ENCODE measurements around the gene SERPINE1.

Gene SERPINE1

DNA sequence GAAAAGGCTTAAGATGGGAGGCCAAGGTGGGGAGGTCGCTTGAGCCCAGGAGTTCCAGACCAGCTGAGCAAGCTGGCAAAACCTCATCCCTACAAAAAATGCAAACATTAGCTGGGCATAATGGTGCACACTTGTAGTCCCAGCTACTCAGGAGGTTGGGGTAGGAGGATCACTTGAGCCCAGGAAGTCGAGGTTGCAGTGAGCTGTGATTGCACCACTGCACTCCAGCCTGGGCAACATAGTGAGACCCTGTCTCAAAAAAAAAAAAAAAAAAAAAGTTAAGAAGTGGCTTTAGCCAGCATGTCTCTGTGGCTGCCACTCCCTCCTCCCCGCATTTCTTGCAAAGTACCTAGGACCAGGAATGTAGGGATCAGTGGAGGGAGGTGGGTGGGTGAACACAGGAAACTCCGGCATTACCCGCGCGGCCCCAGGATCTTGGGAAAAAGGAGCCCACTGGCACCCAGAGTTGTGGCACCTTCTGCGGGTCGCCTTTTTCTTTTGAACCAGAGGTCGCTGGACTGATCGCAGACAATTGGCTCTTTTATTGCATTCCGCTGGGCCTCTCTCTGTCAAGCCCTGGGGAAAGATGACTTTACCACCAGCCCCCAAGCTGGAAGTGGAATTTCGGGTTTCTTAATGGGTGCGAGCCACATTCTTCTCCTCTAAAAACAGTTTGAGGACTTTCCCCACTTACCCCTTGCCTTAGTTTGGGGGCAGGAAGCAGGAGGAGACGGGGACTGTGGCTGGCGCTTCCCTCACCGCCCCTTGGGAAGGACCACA is 35.0 kb downstream of the SERPINE1 start:
- H3K4me3 ChIP-seq (ENCODE audit: low read length) = no peak overlapping the region
- peaks cover 8% of the 10 kb centered on the region for H3K27me3 ChIP-seq (replicated peaks; ENCODE audit: control insufficient read depth, insufficient read depth, low read length)

DNA sequence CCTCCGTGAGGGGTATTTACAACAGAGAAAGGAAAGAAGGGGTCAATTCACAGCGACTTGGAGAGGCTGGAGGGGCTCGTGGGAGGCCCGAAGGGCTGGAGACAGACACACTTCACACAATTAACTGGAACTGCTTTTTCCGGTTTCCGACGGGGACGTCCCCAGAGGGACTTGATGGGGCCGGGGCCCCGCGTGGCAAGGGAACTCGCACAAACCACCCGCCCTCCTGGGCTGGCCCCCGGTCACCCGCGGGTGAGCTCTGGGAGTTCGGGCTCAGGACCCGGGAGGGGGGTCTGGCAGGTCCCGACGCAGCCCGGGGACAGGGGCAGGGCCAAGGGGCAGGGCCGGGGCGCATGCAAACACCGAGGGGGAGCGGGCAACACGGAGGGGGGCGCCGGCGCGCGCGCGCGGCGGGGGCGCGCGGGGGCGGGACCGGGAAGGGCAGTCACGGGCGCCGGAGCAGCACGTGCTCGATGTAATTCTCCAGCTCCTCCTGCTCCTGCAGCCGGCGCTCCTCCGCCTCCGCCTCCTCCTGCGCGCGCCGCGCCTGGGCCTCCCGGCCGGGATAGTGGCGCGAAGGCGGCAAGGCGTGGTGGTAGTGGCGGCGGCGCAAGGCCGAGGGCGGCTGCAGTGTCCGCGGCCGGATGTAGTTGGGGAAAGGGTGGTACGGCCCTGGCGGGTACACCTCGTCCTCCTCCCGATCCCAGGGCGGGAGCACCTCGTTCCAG is 35.8 kb downstream of the SERPINE1 start:
- Histone ChIP-seq H3K4me3 (ENCODE audit: low read length) (no peak overlapping the region), H3K9ac (ENCODE audit: low read length) (no peak overlapping the region), H3K27me3 (replicated peaks; ENCODE audit: control insufficient read depth, insufficient read depth, low read length) (peaks cover 17% of the 10 kb centered on the region), H3K9me3 (ENCODE audit: control insufficient read depth, low read length) (no peaks in the 10 kb centered on the region), H3K4me1 (ENCODE audit: control insufficient read depth, insufficient read depth, low read length) (peaks cover 17% of the 10 kb centered on the region), H3K36me3 (ENCODE audit: control insufficient read depth, insufficient read depth, low read length, severe bottlenecking) (peaks cover 24% of the 10 kb centered on the region)
- peak; percentile 67 for DNase-seq (ENCODE audit: low read depth)

More for the DNA sequence above, 35.0 kb downstream of the SERPINE1 start:
- no peaks in the 10 kb centered on the region for H3K9me3 ChIP-seq (ENCODE audit: control insufficient read depth, low read length)
- no peak overlapping the region for H3K9ac ChIP-seq (ENCODE audit: low read length)
- H3K36me3 ChIP-seq (ENCODE audit: control insufficient read depth, insufficient read depth, low read length, severe bottlenecking) = peaks cover 33% of the 10 kb centered on the region
- peaks cover 17% of the 10 kb centered on the region for H3K4me1 ChIP-seq (ENCODE audit: control insufficient read depth, insufficient read depth, low read length)
- DNase-seq (ENCODE audit: low read depth) = no peak

DNA sequence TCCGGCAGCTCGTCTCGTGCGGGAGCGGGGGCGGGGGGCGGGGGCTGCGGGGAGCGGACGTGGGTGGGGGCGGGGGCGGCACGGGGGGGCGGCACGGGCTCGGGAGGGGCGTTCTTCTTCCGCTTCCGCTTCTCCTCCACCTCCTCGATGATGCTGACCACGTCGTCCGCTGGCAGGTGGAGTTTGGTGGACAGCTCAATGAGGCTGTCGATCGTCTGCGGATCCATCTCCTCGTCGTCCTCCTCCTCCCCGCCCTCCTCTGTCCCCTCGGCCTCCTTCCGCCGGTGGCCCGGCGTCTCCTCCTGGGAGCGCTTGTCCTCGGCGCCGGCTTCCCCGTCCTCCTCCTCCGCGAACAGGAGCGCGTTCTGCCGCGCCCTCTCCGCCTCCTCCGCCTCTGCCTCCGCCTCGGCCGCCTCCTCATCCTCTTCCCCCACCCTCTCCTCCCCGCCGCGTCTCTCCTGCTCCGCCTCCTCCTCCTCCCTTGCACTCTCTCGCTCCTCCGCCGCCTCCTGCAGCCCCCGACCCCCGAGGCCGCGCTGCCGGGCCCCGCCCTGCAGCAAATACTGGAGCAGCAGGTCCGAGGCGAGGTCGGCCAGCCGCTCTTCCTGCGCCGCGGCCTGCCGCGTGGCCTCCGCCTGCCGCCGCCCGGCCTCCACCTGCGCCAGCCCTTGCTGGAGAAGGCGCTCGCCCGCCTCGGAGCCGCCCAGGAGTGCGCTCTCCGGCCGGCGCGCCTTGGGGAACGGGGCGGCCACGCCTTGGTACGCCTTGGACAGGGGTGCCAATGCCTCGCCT is 36.6 kb downstream of the SERPINE1 start:
- Histone ChIP-seq H3K4me3 (ENCODE audit: low read length) (peak overlapping the region; percentile 47), H3K36me3 (ENCODE audit: control insufficient read depth, insufficient read depth, low read length, severe bottlenecking) (peaks cover 18% of the 10 kb centered on the region), H3K9me3 (ENCODE audit: control insufficient read depth, low read length) (no peaks in the 10 kb centered on the region), H3K9ac (ENCODE audit: low read length) (no peak overlapping the region), H3K4me1 (ENCODE audit: control insufficient read depth, insufficient read depth, low read length) (peaks cover 17% of the 10 kb centered on the region), H3K27me3 (replicated peaks; ENCODE audit: control insufficient read depth, insufficient read depth, low read length) (peaks cover 24% of the 10 kb centered on the region)
- DNase-seq (ENCODE audit: low read depth) = peak; percentile 37

DNA sequence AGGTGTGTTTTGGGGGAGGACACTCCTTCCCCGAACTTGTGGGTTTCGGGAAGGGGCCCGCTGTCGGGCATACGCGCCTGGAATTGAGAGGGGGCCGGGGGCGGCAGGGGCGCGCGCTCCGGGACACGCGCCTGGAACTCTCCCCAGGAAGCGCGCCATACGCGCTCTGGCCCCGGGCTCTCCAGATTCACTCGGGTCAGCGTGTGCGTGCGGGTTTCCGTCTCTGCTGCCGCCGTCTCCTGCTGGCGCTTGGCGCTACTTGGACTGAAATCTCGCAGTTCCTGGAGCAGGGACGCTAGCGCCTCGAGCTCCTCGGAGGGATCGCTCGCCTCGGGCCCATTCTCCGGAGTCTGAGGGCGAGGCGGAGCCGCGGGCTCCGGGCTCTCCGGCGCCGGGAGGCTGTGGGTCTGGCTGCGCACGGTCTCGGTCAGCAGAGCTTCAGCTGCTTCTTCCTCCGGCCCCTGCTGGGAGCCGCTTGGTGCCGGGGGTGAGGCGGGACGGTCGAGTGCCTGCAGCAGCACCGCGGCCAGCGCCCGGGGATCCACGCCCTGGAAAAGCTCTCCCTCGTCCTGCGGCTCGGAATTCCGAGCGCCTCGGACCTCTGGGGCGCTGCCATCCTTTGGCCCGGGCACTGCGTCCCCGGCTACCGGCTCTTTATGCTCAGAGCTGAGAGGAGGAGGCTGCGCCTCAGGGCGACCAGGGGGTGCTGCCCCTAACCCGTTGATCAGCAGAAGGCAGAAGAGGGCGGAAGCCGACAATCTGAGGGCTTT is 37.4 kb downstream of the SERPINE1 start:
- H3K27me3 ChIP-seq (replicated peaks; ENCODE audit: control insufficient read depth, insufficient read depth, low read length) = peaks cover 31% of the 10 kb centered on the region
- no peaks in the 10 kb centered on the region for H3K9me3 ChIP-seq (ENCODE audit: control insufficient read depth, low read length)
- peaks cover 17% of the 10 kb centered on the region for H3K4me1 ChIP-seq (ENCODE audit: control insufficient read depth, insufficient read depth, low read length)
- H3K4me3 ChIP-seq (ENCODE audit: low read length) = peak overlapping the region; percentile 47
- no peak overlapping the region for H3K9ac ChIP-seq (ENCODE audit: low read length)
- peak; percentile 83 for DNase-seq (ENCODE audit: low read depth)
- peaks cover 11% of the 10 kb centered on the region for H3K36me3 ChIP-seq (ENCODE audit: control insufficient read depth, insufficient read depth, low read length, severe bottlenecking)

DNA sequence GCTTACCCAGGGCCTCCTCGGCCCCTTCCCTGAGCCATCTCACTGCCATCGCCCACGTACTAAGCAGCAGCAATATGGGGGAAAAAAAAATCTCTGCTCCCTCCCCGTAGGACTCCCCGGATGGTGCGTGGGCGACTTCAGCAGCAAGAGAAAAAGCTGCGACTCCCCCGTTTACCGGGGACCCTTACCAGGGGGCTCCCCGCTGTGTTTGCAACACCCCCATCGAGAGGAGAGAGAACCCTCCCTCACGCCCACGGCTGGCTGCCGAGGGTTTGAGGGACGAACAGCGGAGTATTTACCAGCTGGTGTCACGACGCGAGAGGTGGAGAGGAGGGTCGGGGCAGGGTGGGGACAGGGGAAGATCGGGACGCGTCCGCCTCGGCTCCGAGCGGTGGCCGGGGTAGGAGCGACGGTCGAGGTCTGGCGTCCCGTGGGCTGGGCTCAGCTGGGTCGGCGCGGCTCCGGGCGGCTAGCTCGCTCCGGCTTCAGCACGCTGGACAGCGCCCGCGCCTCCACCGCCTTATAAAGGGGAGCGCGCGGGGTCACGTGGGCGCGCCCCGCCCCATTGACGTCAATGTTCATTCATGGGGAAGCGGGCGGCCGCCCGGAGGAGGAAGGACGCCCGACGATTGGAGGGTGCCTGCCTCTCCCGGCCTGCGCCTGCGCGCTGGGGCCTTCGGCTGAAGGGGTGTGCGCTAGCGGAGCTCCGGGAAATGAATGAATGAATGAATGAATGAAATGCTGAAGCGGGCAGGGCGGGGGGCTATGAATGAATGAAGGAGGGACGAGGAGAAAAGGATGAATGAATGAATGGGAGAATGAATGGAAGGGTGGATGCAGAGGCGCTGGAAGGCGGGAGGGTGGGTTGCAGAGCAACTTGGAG is 38.4 kb downstream of the SERPINE1 start, which contains the start of gene VGF:
Gene VGF (minus strand): TSS at position 495 of the 883 bp plus-strand sequence. CDS start 726 bp downstream, outside the sequence.
- DNase-seq (ENCODE audit: low read depth) = peak; percentile 96
- Histone ChIP-seq H3K27me3 (replicated peaks; ENCODE audit: control insufficient read depth, insufficient read depth, low read length) (peaks cover 41% of the 10 kb centered on the region), H3K9me3 (ENCODE audit: control insufficient read depth, low read length) (no peaks in the 10 kb centered on the region), H3K4me1 (ENCODE audit: control insufficient read depth, insufficient read depth, low read length) (peaks cover 20% of the 10 kb centered on the region), H3K9ac (ENCODE audit: low read length) (no peak within 1 kb of the TSS), H3K36me3 (ENCODE audit: control insufficient read depth, insufficient read depth, low read length, severe bottlenecking) (peaks cover under 1% of the 10 kb centered on the region), H3K4me3 (ENCODE audit: low read length) (peak within 1 kb of the TSS; percentile 40)

DNA sequence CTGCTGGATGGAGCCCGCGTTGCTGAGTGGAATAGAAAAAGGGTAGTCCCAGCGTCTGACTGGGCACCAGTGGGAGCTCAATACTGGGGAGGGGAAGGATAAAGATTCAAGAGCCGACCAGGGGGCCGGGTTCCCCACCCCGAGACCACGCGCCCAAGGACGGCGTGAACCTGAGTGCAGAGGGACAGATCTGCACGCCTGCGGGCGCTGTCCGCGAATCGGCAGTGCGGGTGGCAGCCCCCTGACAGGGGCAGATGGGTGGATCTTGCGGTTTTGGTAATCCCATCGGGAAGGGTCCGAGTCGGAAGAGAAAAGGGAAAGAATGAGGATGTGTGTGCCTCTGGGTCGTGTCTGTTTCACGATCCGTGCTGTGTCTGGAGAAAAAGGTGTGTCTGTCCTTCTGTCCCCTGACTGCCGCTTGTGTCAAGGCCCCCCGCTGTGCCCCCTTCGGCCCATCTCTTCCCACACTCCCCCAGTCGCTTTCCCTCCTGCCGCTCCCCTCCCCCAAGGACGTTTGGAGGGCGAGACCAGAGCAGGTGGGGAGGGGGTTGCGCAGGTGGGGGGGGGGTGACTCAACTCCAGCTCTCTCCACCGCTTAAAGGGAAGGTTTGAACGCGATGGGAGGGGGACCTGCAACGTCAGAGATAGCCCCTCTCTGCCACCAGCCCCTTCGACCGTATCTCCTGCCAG is 39.2 kb downstream of the SERPINE1 start:
- DNase-seq (ENCODE audit: low read depth) = no peak

DNA sequence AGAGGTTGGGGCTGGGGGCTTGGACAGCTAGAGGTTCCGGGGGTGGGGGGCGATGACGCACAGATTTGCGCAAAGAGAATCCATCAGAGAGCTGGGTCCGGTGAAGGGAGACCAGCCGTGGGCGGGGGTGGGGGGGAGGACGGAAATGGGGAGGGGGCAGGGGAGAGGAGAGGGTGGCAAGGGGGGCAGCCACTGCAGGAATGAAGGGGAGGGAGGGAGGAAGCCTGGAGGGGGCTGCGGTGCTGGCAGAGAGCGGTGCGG is 39.7 kb downstream of the SERPINE1 start:
- Histone ChIP-seq H3K9me3 (ENCODE audit: control insufficient read depth, low read length) (no peaks in the 10 kb centered on the region), H3K4me3 (ENCODE audit: low read length) (no peak overlapping the region), H3K9ac (ENCODE audit: low read length) (no peak overlapping the region), H3K4me1 (ENCODE audit: control insufficient read depth, insufficient read depth, low read length) (peaks cover 20% of the 10 kb centered on the region), H3K27me3 (replicated peaks; ENCODE audit: control insufficient read depth, insufficient read depth, low read length) (peaks cover 52% of the 10 kb centered on the region), H3K36me3 (ENCODE audit: control insufficient read depth, insufficient read depth, low read length, severe bottlenecking) (no peaks in the 10 kb centered on the region)
- no peak for DNase-seq (ENCODE audit: low read depth)

More for the DNA sequence above, 39.2 kb downstream of the SERPINE1 start:
- H3K4me3 ChIP-seq (ENCODE audit: low read length) = peak overlapping the region; percentile 20
- no peaks in the 10 kb centered on the region for H3K9me3 ChIP-seq (ENCODE audit: control insufficient read depth, low read length)
- H3K4me1 ChIP-seq (ENCODE audit: control insufficient read depth, insufficient read depth, low read length) = peaks cover 20% of the 10 kb centered on the region
- no peaks in the 10 kb centered on the region for H3K36me3 ChIP-seq (ENCODE audit: control insufficient read depth, insufficient read depth, low read length, severe bottlenecking)
- no peak overlapping the region for H3K9ac ChIP-seq (ENCODE audit: low read length)
- H3K27me3 ChIP-seq (replicated peaks; ENCODE audit: control insufficient read depth, insufficient read depth, low read length) = peaks cover 48% of the 10 kb centered on the region

DNA sequence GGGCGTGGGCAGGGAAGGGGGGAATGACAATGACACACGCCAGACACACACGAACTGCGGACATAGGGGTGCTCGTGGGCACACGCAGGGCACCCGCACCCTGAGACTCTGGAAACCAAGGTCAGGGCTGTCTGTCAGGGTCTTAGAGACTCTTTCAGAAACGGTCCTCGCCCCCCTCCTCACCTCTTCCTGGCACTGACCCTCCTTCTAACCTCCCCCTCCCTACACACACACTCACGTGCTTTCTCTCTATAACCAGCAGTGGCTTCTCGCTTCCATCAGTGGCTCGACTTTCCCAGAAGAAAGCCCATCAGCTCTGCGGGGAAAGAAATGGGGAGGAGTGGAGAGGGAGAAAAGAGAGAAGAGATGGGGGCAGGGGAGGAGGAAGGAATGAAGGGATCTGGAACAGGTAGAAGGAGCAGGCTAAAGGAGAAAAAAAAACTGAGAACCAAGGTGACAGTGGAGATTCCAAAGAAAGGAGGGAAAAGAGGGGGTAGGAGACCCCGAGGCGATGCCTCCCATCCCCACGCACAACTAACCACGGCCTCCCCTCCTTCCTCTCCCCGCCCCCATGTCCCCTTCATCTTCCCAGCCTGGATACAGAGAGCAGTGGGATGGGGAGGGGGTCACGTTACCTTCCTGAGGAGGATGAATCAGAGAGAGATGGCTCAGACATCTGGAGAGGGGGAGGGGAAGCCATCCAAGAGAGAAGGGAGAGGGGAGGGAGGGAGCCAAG is 40.2 kb downstream of the SERPINE1 start:
- Histone ChIP-seq H3K27me3 (replicated peaks; ENCODE audit: control insufficient read depth, insufficient read depth, low read length) (peaks cover 57% of the 10 kb centered on the region), H3K4me3 (ENCODE audit: low read length) (no peak overlapping the region), H3K36me3 (ENCODE audit: control insufficient read depth, insufficient read depth, low read length, severe bottlenecking) (no peaks in the 10 kb centered on the region), H3K9me3 (ENCODE audit: control insufficient read depth, low read length) (no peaks in the 10 kb centered on the region), H3K9ac (ENCODE audit: low read length) (no peak overlapping the region), H3K4me1 (ENCODE audit: control insufficient read depth, insufficient read depth, low read length) (peaks cover 20% of the 10 kb centered on the region)
- no peak for DNase-seq (ENCODE audit: low read depth)

DNA sequence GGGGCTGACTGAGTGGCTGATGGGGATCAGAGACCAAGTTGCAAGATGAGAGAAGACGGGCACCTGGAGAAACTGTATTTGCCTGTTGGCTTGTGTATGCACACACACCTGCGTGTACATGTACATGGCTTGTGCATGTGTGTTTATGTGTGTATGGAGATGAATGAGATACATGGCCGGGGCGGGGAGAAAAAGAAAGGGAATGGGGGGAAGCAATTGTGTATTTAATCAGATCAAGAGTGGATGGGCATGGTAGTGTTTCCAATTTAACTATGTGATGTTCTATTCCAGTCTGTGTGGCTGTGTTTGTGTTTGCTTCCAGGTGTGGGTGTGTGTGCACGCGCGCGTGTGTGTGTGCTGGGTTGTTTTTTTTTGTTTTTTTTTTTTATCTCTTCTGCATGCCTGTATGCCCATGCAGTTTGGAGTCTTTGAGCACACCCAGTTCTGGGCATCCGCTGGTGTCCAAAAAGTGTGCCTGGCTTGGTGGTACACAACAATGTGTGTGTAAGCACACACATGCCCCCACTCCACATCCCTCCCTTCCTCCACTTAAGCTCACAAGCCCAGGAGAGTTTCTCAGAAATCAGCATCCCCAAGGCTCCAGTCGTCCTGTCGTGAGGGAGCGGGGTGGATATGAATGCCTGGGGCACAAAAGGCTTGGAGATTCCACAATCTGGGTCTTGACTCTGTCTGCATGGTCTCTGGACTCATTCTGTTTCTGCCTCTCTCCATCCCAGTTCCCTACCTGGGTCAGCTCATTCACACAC is 40.9 kb downstream of the SERPINE1 start:
- Histone ChIP-seq H3K36me3 (ENCODE audit: control insufficient read depth, insufficient read depth, low read length, severe bottlenecking) (no peaks in the 10 kb centered on the region), H3K9me3 (ENCODE audit: control insufficient read depth, low read length) (no peaks in the 10 kb centered on the region), H3K27me3 (replicated peaks; ENCODE audit: control insufficient read depth, insufficient read depth, low read length) (peaks cover 65% of the 10 kb centered on the region), H3K9ac (ENCODE audit: low read length) (no peak overlapping the region), H3K4me1 (ENCODE audit: control insufficient read depth, insufficient read depth, low read length) (peaks cover 20% of the 10 kb centered on the region), H3K4me3 (ENCODE audit: low read length) (no peak overlapping the region)
- DNase-seq (ENCODE audit: low read depth) = no peak

Measured in adipocyte (in vitro differentiated cells).